Hepatocyte (in vitro differentiated cells): Measurements from ENCODE around the gene CCDC187.

Experiments used
- EZH2 ChIP-seq: fragments of 200-600 bp; sonication (generic); IDR thresholded peaks from 2 replicates; pipeline ENCODE4 v1.6.1; 2016; ENCODE audit warnings: antibody characterized with exemption, mild to moderate bottlenecking, borderline replicate concordance
- EZH2phosphoT487 ChIP-seq: fragments of 200-600 bp; sonication (generic); IDR thresholded peaks from one replicate; pipeline ENCODE4 v1.6.1; 2018; ENCODE audit warnings: antibody characterized with exemption, mild to moderate bottlenecking, low read depth, moderate library complexity; ENCODE audit not compliant: unreplicated experiment, severe bottlenecking
- TF ChIP-seq, protein P1 (sequence below): fragments of 200-600 bp; sonication (generic); IDR thresholded peaks from 2 replicates; pipeline ENCODE4 v1.5.1; 2016; ENCODE audit warnings: antibody characterized with exemption, mild to moderate bottlenecking; ENCODE audit not compliant: poor library complexity

DNA sequence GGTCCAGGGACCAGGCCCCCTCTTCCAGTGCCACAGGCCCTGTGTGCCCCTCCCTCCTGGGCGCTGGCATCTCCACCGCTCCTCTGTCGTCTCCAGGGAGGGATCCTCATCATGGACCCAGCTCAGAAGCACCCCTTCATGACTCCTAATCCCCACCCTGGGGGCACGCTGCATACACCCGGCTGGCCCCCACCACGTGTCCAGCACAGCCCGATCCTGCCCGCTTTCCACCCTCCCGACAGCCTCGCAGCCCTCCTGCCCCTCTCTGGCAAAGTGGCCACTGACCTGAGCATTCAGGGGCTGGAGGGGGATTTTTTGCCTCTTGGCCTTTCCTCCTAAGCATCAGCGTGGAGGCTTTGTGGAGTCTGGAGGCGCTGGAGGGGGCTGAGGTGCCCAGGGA, 1.4 kb downstream of the CCDC187 start:
- TF ChIP-seq, protein P1, sequence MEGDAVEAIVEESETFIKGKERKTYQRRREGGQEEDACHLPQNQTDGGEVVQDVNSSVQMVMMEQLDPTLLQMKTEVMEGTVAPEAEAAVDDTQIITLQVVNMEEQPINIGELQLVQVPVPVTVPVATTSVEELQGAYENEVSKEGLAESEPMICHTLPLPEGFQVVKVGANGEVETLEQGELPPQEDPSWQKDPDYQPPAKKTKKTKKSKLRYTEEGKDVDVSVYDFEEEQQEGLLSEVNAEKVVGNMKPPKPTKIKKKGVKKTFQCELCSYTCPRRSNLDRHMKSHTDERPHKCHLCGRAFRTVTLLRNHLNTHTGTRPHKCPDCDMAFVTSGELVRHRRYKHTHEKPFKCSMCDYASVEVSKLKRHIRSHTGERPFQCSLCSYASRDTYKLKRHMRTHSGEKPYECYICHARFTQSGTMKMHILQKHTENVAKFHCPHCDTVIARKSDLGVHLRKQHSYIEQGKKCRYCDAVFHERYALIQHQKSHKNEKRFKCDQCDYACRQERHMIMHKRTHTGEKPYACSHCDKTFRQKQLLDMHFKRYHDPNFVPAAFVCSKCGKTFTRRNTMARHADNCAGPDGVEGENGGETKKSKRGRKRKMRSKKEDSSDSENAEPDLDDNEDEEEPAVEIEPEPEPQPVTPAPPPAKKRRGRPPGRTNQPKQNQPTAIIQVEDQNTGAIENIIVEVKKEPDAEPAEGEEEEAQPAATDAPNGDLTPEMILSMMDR, result no peak
- TF ChIP-seq EZH2phosphoT487 (no peak), EZH2 (no peak)
